GM23338 (cell line): ENCODE measurements around the gene STAM. TPM values are rescaled to one million over a fixed set of nuclear protein-coding genes. Genes with fewer than 3 reads are reported as not detected.

Source experiments
- ATAC-seq: fragments of 200-7000 bp; cut with Tn5 transposase; 3 replicates; pipeline ENCODE4 v1.9.1; 2020
- DNase-seq: peaks from one replicate; pipeline ENCODE4 v3.0.0-alpha.2; 2015; ENCODE audit warnings: low spot score
- H2AFZ ChIP-seq: fragments of 200-600 bp; sonication (generic); 2 replicates; pipeline ENCODE4 v1.8.0; 2016; ENCODE audit warnings: antibody characterized with exemption, mild to moderate bottlenecking, moderate library complexity
- H3F3A ChIP-seq: fragments of 200-600 bp; sonication (generic); replicated peaks from 2 replicates; pipeline ENCODE4 v1.8.0; 2017; ENCODE audit warnings: antibody characterized with exemption, mixed run types, low read depth
- H3K27ac ChIP-seq: fragments of 200-600 bp; sonication (generic); 2 replicates; pipeline ENCODE4 v1.6.1; 2016; ENCODE audit warnings: low read depth
- H3K27me3 ChIP-seq: fragments of 200-600 bp; sonication (generic); 2 replicates; pipeline ENCODE4 v1.8.0; 2016; ENCODE audit warnings: mild to moderate bottlenecking, mixed run types, moderate library complexity; ENCODE audit not compliant: insufficient read depth
- H3K36me3 ChIP-seq: fragments of 200-600 bp; sonication (generic); 2 replicates; pipeline ENCODE4 v1.8.0; 2016; ENCODE audit warnings: mild to moderate bottlenecking; ENCODE audit not compliant: insufficient read depth
- H3K4me1 ChIP-seq: fragments of 200-600 bp; sonication (generic); 2 replicates; pipeline ENCODE4 v1.8.0; 2016; ENCODE audit warnings: mild to moderate bottlenecking, moderate library complexity; ENCODE audit not compliant: insufficient read depth
- H3K4me2 ChIP-seq: fragments of 200-600 bp; sonication (generic); 2 replicates; pipeline ENCODE4 v1.7.1; 2017; ENCODE audit warnings: mixed run types
- H3K4me3 ChIP-seq: fragments of 200-600 bp; sonication (generic); 2 replicates; pipeline ENCODE4 v1.6.1; 2016; ENCODE audit warnings: mixed run types
- H3K79me2 ChIP-seq: fragments of 200-600 bp; sonication (generic); replicated peaks from 2 replicates; pipeline ENCODE4 v1.8.0; 2017; ENCODE audit warnings: mild to moderate bottlenecking; ENCODE audit not compliant: insufficient read depth
- H3K9me2 ChIP-seq: fragments of 200-600 bp; sonication (generic); 2 replicates; pipeline ENCODE4 v1.8.0; 2017; ENCODE audit not compliant: insufficient read depth
- H4K20me1 ChIP-seq: fragments of 200-600 bp; sonication (generic); replicated peaks from 2 replicates; pipeline ENCODE4 v1.8.0; 2017; ENCODE audit warnings: mild to moderate bottlenecking; ENCODE audit not compliant: insufficient read depth
- H3K27ac Mint-ChIP-seq: 2 replicates; pipeline ENCODE4 v1.8.0; 2020; ENCODE audit warnings: inconsistent platforms, mild to moderate bottlenecking, moderate library complexity, mixed read lengths
- H3K27me3 Mint-ChIP-seq: 3 replicates; pipeline ENCODE4 v1.8.0; 2022; ENCODE audit warnings: low read depth, mild to moderate bottlenecking, moderate library complexity, mixed read lengths, inconsistent platforms; ENCODE audit not compliant: insufficient read depth, poor library complexity
- H3K36me3 Mint-ChIP-seq: 3 replicates; pipeline ENCODE4 v1.8.0; 2021; ENCODE audit warnings: low read depth, mild to moderate bottlenecking, inconsistent platforms, moderate library complexity, mixed read lengths
- H3K4me1 Mint-ChIP-seq: 3 replicates; pipeline ENCODE4 v1.8.0; 2020; ENCODE audit warnings: mild to moderate bottlenecking, inconsistent platforms, mixed read lengths
- H3K4me3 Mint-ChIP-seq: 3 replicates; pipeline ENCODE4 v1.8.0; 2021; ENCODE audit warnings: moderate library complexity, mild to moderate bottlenecking, inconsistent platforms, mixed read lengths
- H3K9me3 Mint-ChIP-seq: 3 replicates; pipeline ENCODE4 v1.8.0; 2020; ENCODE audit warnings: moderate library complexity, mild to moderate bottlenecking, inconsistent platforms, mixed read lengths
- CREB1 ChIP-seq: fragments of 250-450 bp; sonication (Bioruptor Pico); IDR thresholded peaks from 2 replicates; pipeline ENCODE4 v1.5.0; 2020; ENCODE audit warnings: low read depth, mild to moderate bottlenecking, moderate library complexity
- EZH2phosphoT487 ChIP-seq: fragments of 200-600 bp; sonication (generic); IDR thresholded peaks from one replicate; pipeline ENCODE4 v1.8.1; 2018; ENCODE audit warnings: antibody characterized with exemption; ENCODE audit not compliant: unreplicated experiment
- JUNB ChIP-seq: IDR thresholded peaks from one replicate; pipeline ENCODE4 v1.6.1; 2016; ENCODE audit warnings: antibody characterized with exemption; ENCODE audit not compliant: unreplicated experiment
- NANOG ChIP-seq: IDR thresholded peaks from 2 replicates; pipeline ENCODE4 v1.6.1; 2016; ENCODE audit warnings: antibody characterized with exemption, borderline replicate concordance
- POLR2AphosphoS5 ChIP-seq: IDR thresholded peaks from 2 replicates; pipeline ENCODE4 v1.6.1; 2016; ENCODE audit warnings: antibody characterized with exemption, low read depth
- REST ChIP-seq: IDR thresholded peaks from one replicate; pipeline ENCODE4 v1.6.1; 2018; ENCODE audit warnings: antibody characterized with exemption; ENCODE audit not compliant: unreplicated experiment
- STAT1 ChIP-seq: IDR thresholded peaks from one replicate; pipeline ENCODE4 v1.6.1; 2016; ENCODE audit warnings: antibody characterized with exemption; ENCODE audit not compliant: unreplicated experiment
- ZNF114 ChIP-seq: fragments of 250-450 bp; sonication (Bioruptor Pico); IDR thresholded peaks from 2 replicates; pipeline ENCODE4 v1.5.0; 2020; ENCODE audit warnings: mild to moderate bottlenecking, moderate library complexity
- ZNF462 ChIP-seq: fragments of 250-450 bp; sonication (Bioruptor Pico); IDR thresholded peaks from 2 replicates; pipeline ENCODE4 v1.5.0; 2020; ENCODE audit warnings: mild to moderate bottlenecking, moderate library complexity
- polyA plus RNA-seq: library from polyadenylated mRNA; unstranded; fragments of >200 nt; fragmentation: Nextera tagmentation; extraction: Ambion mirVana; gene quantifications from 2 replicates; pipeline ENCODE4 v1.2.1, GENCODE V29; 2016
- total RNA-seq: library from RNA; depleted of rRNA; stranded (reverse); fragments of >200 nt; shearing (Covaris generic); gene quantifications from 2 replicates; pipeline ENCODE4 v1.2.3, GENCODE V29; 2014
- TF ChIP-seq, protein P1 (sequence below), 2 experiments: fragments of 200-600 bp in 1 of 2; sonication (generic) in 1 of 2; conservative IDR thresholded peaks; 2 replicates each; pipeline versions ENCODE4 v1.5.1 to v1.6.1; 2016 to 2017; ENCODE audit warnings: antibody characterized with exemption in 2 of 2, low read depth in 2 of 2, mild to moderate bottlenecking in 2 of 2, moderate library complexity in 1 of 2

STAM gene
- total and polyA plus RNA-seq, 2 experiments from 2014 or later: 28.8 to 40.5 TPM

DNA sequence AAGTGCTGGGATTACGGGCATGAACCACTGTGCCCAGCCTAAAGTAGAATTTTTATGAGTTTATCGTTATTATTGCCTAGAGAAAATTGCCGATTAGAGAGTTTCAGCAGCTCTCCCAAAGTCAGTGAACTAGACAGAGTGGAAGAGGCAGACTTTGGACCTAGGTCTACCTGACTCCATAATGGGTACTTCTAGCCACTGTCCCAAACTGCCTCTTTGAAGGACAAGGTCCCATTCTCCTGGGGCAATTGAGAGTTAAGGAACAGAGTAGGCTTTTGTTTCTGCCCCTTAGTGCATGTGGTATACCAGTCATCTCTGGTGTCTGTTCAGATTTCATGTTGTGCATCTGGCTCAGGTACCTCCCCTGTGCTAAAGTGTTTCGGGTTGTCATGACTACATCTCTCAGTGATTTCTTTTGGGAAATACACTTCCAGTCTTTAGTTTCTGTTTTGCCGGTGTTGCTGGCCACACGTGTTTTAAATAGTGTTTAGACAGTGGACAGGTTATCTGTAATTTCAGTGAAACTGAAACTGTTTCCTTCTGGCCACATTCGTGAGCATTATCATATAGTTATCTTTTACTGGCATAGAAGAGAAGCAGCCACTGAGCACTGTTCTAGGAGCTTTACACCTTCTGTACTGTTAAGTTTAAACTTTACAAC lies 112.7 kb downstream of the STAM start (continued):
- TF ChIP-seq ZNF462 (CRISPR knock-in tag): no peak
- no peak for TF ChIP-seq NANOG
- no peak for TF ChIP-seq POLR2AphosphoS5
- TF ChIP-seq REST: no peak
- TF ChIP-seq ZNF114 (CRISPR knock-in tag): no peak

DNA sequence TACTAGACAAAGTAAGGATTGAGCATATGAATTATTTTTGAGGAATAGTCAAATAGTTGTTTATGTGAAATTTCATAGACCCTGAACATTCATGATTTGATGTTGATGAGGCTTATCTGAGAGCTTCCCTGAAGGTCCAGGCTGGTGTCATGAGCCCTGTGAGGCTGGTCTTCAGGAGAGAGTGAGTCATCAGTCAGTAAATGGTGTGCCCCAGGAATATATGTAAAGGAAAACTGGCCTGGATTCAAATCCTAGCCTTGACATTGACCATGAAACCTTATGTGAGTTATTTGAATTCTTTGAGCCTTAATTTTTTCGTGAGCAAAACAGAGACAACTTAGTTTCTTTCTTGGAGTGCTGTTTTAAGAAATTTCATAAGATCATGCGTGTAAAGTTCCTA lies 114.2 kb downstream of the STAM start:
- Histone ChIP-seq H3K4me1 (no peaks in the 10 kb centered on the region), H3K36me3 (no peaks in the 10 kb centered on the region), H3K4me2 (no peak overlapping the region), H3K27me3 (peaks cover 23% of the 10 kb centered on the region), H3F3A (no peaks in the 10 kb centered on the region), H2AFZ (no peak overlapping the region), H3K4me3 (no peak overlapping the region), H3K27ac (no peak overlapping the region), H3K79me2 (no peaks in the 10 kb centered on the region), H4K20me1 (0 out of 2 replicates have a peak, but pooled peaks cover 6% of the 10 kb centered on the region), H3K9me2 (no peaks in the 10 kb centered on the region)
- ATAC-seq (no peak), DNase-seq (no peak)
- Mint-ChIP-seq H3K27ac (no peak overlapping the region), H3K36me3 (no peaks in the 10 kb centered on the region), H3K27me3 (peaks cover 12% of the 10 kb centered on the region), H3K4me3 (no peak overlapping the region), H3K9me3 (no peaks in the 10 kb centered on the region; the same call in 2 of the 3 replicates), H3K4me1 (peaks cover 4% of the 10 kb centered on the region; the same call in 1 of the 3 replicates)
- TF ChIP-seq POLR2AphosphoS5 (no peak), NANOG (no peak), ZNF114 (CRISPR knock-in tag) (no peak), JUNB (no peak), EZH2phosphoT487 (no peak), STAT1 (no peak), CREB1 (CRISPR knock-in tag) (no peak)
- TF ChIP-seq, protein P1, sequence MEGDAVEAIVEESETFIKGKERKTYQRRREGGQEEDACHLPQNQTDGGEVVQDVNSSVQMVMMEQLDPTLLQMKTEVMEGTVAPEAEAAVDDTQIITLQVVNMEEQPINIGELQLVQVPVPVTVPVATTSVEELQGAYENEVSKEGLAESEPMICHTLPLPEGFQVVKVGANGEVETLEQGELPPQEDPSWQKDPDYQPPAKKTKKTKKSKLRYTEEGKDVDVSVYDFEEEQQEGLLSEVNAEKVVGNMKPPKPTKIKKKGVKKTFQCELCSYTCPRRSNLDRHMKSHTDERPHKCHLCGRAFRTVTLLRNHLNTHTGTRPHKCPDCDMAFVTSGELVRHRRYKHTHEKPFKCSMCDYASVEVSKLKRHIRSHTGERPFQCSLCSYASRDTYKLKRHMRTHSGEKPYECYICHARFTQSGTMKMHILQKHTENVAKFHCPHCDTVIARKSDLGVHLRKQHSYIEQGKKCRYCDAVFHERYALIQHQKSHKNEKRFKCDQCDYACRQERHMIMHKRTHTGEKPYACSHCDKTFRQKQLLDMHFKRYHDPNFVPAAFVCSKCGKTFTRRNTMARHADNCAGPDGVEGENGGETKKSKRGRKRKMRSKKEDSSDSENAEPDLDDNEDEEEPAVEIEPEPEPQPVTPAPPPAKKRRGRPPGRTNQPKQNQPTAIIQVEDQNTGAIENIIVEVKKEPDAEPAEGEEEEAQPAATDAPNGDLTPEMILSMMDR (conservative IDR thresholded peaks at IDR 0.05; ENCODE audit: low read depth in 2 of 2): no peak
